C1 segment of cervical spinal cord (tissue), 14 donors: ENCODE data around the gene HPSE2.

ENCODE experiments used
- DNase-seq, 14 donors: peaks; one replicate each; lab custom pipeline; 2025; lab: John Stamatoyannopoulos, UW

HPSE2 gene

GRCh38 chr10:98465866-98466265 is 769.8 kb downstream of the HPSE2 start:
- DNase-seq, result no peak

- no peak for DNase-seq
These were observed 771.5 kb downstream of the HPSE2 start for GRCh38 chr10:98463976-98464754.

GRCh38 chr10:98463016-98463415 is 772.6 kb downstream of the HPSE2 start:
- no peak for DNase-seq

GRCh38 chr10:98461500-98461842 is 774.2 kb downstream of the HPSE2 start:
- DNase-seq, result no peak

- DNase-seq, result no peak
These were observed 774.7 kb downstream of the HPSE2 start for GRCh38 chr10:98460837-98461499.

GRCh38 chr10:98458809-98459784 is 776.6 kb downstream of the HPSE2 start:
- no peak for DNase-seq

GRCh38 chr10:98457721-98458120 is 777.9 kb downstream of the HPSE2 start:
- no peak for DNase-seq

- DNase-seq, result no peak
These were observed 778.8 kb downstream of the HPSE2 start for GRCh38 chr10:98456686-98457482.

GRCh38 chr10:98456043-98456570 is 779.5 kb downstream of the HPSE2 start:
- DNase-seq, result no peak

- DNase-seq, result no peak
These were observed 781.9 kb downstream of the HPSE2 start for GRCh38 chr10:98453729-98454128.

- DNase-seq, result no peak
These were observed 785.0 kb downstream of the HPSE2 start for GRCh38 chr10:98450618-98451017.

- DNase-seq, result no peak
These were observed 786.4 kb downstream of the HPSE2 start for GRCh38 chr10:98449287-98449686.

GRCh38 chr10:98446661-98447221 is 788.9 kb downstream of the HPSE2 start, which contains the start of gene HPS1:
Gene HPS1, minus strand, starts transcription at chr10:98446935. Its CDS starts 3,695 bp downstream, at chr10:98443240.
- peak in 12 of 14 donors; percentile 43 to 85 (median 65) for DNase-seq

GRCh38 chr10:98446151-98446660 is 789.4 kb downstream of the HPSE2 start:
- peak in 11 of 14 donors; percentile 24 to 80 (median 62) for DNase-seq

GRCh38 chr10:98445200-98445812 is 790.3 kb downstream of the HPSE2 start:
- DNase-seq, result peak in 1 of 14 donors; percentile 42

GRCh38 chr10:98444314-98445006 is 791.2 kb downstream of the HPSE2 start:
- peak in 4 of 14 donors; percentile 5 to 40 (median 22) for DNase-seq

- DNase-seq, result no peak
These were observed 796.9 kb downstream of the HPSE2 start for GRCh38 chr10:98438715-98439114.

GRCh38 chr10:98436704-98437103 is 798.9 kb downstream of the HPSE2 start:
- peak in 2 of 14 donors; percentile 15 to 33 for DNase-seq

GRCh38 chr10:98435178-98435577 is 800.5 kb downstream of the HPSE2 start:
- no peak for DNase-seq
